Globus pallidus (tissue), 1 donor: ENCODE measurements around the gene CPNE7.
"Not testable (repeated sequence)": the region's sequence is repeated elsewhere in the genome, so short reads cannot be mapped to it uniquely, and the experiment has no call there.

ENCODE experiments used
- DNase-seq: peaks from one replicate; pipeline ENCODE4 v3.0.0-alpha.2; 2015; ENCODE audit warnings: low spot score

The CPNE7 gene

GRCh38 chr16:89565506-89566372, 9.8 kb upstream of the CPNE7 start:
- no peak for DNase-seq

- DNase-seq = no peak
Observed at GRCh38 chr16:89567656-89568594, 7.6 kb upstream of the CPNE7 start.

- DNase-seq = no peak
Observed at GRCh38 chr16:89569506-89570341, 5.8 kb upstream of the CPNE7 start.

- no peak for DNase-seq
Observed at GRCh38 chr16:89570342-89570923, 5.1 kb upstream of the CPNE7 start.

- DNase-seq = not testable (repeated sequence)
Observed at GRCh38 chr16:89570983-89571598, 4.5 kb upstream of the CPNE7 start.

GRCh38 chr16:89571636-89572035, 3.9 kb upstream of the CPNE7 start:
- DNase-seq = no peak

- DNase-seq = no peak
Observed at GRCh38 chr16:89572073-89572484, 3.5 kb upstream of the CPNE7 start.

- DNase-seq = no peak
Observed at GRCh38 chr16:89572485-89573205, 2.9 kb upstream of the CPNE7 start.

- DNase-seq = no peak
Observed at GRCh38 chr16:89573826-89574680, 1.5 kb upstream of the CPNE7 start.

GRCh38 chr16:89574681-89575246, 794 bp upstream of the CPNE7 start:
- no peak for DNase-seq

- no peak for DNase-seq
Observed at GRCh38 chr16:89576153-89577054, 846 bp downstream of the CPNE7 start.

- no peak for DNase-seq
Observed at GRCh38 chr16:89577055-89577759, 1.6 kb downstream of the CPNE7 start.

GRCh38 chr16:89579351-89579750, 3.8 kb downstream of the CPNE7 start:
- DNase-seq = no peak

GRCh38 chr16:89581045-89581695, 5.6 kb downstream of the CPNE7 start:
- no peak for DNase-seq

GRCh38 chr16:89581861-89582563, 6.5 kb downstream of the CPNE7 start:
- DNase-seq = no peak

- no peak for DNase-seq
Observed at GRCh38 chr16:89582614-89583196, 7.1 kb downstream of the CPNE7 start.
